Inflammatory macrophage treated with lipopolysaccharide for 1 hour (primary cell): ENCODE measurements around the gene ATXN7.
A peak's percentile ranks its signal among the peaks of the same experiment; 100 is the strongest.

ENCODE experiments used
- DNase-seq, 2 donors: peaks; one replicate each; pipeline ENCODE4 v3.0.0-alpha.2; 2020 to 2022

The ATXN7 gene

GRCh38 chr3:63964681-63965485, 101.2 kb downstream of the ATXN7 start:
- DNase-seq, result peak; percentile 45 to 79

GRCh38 chr3:63966007-63966406, 102.3 kb downstream of the ATXN7 start:
- DNase-seq, result no peak

DNA sequence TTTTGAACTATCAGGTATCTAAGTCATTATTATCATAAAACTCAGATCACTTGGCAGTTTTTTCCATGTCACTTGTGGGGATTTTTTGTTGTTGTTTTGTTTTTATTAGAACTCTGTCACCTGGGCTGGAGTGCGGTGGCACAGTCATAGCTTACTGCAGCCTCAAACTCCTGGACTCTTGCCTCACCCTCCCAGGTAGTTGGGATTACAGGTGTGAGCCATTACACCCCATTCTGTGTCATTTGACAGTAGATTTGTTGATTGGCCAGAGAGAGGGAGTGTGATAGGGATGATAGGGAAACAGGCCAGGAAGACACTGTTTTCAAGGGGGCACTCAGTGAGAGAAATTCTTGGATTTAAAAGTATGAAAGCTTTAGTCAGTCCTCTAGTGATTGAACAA, 103.2 kb downstream of the ATXN7 start:
- no peak for DNase-seq

DNA sequence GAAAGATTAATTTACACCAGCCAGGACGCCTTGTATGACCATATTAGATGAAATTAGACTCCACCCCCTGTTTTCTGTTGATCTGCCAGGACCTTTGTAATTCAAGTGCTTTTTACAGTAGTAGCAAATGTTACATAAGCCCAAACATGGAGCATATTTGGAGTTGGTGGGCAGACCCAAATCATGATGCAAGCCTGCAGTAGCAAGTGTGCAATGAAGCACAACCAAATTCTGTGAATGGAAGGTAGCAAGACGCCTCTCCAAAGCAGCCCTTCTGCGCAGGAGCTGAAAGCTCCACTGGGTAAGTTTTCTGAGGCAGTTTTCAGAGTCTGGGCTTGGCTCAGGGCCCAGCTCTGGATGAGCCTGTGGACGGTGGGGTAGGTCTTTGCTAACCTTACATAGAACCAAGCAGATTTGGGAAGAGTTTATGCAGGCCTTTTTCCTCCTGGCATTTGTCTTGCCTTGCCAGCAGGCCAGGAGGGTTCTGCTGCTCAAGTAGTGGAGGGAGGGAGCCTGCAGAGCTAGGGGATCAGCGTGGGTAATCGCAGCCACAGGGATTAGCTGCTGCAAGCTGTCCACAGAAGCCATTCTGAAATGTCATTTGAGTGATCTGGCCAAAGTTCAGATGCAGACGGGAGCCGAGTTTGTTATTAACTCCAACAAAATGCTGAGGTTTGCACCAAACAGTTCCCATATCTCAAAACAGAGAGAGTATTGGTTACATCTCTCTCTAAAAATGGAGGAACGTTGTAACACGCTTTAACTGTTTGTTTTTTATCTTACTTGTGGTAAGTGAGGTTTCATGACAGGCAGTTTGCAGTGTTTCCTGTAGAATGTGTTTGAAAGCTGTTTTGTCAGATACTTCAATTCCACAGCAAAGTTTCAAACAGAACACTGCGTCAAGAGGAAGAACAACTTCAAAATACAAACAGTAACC, 104.3 kb downstream of the ATXN7 start:
- no peak for DNase-seq

DNA sequence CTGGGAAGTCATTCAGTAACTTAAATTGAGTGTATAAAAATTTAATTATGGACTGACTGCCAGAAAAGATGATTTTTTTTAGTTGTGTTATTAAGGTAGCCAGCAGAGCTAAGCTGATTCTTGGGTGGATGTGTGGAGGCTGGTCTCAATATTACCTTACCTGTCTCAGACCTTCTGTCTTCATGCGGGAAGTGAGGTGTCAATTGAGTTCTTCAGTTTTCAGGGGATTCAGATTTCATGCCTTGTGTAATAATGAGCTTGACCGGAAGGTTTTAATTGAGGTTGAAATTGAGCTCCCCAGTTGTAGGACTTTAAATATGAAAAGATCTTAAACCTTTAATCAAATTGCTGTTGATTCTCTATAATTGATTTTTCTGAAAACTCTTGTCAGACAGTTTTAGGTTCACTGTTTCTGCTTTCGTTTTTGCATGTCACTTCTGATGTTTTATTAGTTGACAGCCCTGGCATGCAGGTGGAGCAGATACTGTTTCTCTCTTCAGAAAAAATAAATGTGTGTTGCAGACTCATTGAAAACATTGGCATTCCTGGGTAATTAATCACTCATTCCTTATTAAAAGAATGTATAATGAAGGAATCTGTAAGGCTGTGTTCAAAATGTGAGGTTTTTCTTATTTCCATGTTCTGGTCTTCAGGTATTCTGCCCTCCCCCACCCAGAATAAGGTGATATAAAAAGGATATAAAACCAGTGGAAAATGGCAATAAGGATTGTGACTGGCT, 105.1 kb downstream of the ATXN7 start:
- no peak for DNase-seq

- DNase-seq, result no peak
Measured at GRCh38 chr3:63969876-63970275, 106.2 kb downstream of the ATXN7 start.

- DNase-seq, result peak; percentile 49 to 63
Measured at GRCh38 chr3:63970631-63971475, 107.2 kb downstream of the ATXN7 start.

GRCh38 chr3:63972196-63972595, 108.5 kb downstream of the ATXN7 start:
- DNase-seq, result no peak

DNA sequence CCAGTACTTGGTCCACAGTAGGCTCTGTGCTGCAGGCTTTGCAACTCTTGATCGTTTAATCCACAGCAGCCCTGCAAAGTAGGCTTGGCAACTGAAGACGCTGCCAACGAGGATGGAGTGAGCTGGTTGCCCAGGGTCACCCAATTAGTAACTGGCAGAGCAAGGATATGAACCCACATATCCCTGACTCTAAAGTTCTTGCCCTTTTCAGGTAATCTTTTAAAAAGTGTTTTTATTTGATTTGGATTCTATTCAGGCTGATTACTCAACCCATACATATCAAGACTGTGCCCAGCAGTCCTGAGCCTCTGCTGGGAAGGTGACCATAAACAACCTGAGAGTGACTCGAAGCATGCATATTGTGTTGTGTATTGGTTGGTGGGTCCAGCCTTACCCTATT, 109.3 kb downstream of the ATXN7 start:
- no peak for DNase-seq

GRCh38 chr3:63973406-63973805, 109.7 kb downstream of the ATXN7 start:
- DNase-seq, result no peak

DNA sequence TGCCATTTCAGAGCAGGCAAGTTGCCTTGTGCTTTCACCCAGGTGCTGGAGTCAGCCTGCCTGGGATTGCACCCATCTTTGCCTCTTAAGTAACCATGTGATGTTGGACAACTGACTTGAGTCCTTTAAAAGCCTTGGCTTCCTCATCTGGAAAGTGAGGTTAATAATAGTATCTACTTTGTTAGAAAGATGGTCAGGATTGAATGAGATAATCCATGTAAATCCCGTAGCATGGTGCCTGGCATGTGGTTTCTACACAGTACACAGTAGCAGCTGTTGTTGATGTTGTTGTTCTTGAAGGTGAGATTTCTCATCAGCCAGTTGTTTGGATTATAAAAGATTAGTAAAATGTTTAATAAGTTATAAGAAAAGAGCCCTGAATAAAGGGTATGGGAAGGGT, 110.8 kb downstream of the ATXN7 start:
- DNase-seq, result no peak

- no peak for DNase-seq
Measured at GRCh38 chr3:63975723-63976122, 112.1 kb downstream of the ATXN7 start.

DNA sequence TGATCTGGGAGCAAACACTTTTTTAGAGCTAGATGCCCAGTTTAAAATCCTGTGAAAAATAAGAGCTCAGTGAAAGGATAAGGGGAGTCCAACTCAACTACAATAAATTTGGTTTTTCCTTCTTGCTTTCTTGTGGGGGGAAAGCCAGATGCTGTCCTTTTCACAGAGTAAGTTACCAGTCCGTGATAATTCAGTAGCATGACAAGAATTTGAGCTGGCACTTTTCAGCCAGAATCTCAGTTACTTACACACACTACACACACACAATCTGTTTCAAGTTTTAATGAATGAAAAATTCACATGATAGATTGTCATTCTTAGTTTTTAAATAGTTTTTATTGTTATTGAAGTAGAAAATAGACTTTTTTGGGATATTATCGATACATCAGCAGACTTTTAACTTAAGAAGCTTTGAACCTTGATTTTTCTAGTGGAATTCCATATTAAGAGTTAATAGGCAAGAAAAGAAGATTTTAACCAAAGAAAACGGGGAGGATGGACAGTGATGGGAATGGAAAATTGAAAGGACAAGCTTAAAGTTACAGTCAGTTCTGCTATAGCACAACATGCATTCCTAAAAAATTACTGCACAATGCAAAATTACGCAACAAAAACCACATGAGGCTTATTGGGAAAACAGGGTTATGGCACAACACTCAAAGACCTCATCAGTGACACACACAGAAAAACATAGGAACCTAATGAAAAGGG, 112.6 kb downstream of the ATXN7 start:
- peak; percentile 91 to 96 for DNase-seq

DNA sequence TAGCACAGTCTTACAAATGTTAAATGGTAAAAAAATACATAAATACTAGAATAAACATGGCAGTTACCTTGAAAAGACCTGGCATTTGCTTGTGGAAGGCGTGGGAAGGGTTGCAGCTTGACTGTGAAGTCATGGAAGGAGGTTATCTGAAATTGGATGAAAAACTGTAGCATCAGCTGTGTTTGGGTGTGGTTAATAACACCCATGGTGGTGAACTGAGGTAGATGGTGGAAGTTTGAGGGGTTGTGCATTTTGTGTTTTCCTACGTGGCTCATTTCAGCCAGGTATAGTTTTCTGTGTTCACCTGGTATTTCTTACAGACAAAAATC, 113.2 kb downstream of the ATXN7 start:
- no peak for DNase-seq

- no peak for DNase-seq
Measured at GRCh38 chr3:63977893-63978292, 114.2 kb downstream of the ATXN7 start.

DNA sequence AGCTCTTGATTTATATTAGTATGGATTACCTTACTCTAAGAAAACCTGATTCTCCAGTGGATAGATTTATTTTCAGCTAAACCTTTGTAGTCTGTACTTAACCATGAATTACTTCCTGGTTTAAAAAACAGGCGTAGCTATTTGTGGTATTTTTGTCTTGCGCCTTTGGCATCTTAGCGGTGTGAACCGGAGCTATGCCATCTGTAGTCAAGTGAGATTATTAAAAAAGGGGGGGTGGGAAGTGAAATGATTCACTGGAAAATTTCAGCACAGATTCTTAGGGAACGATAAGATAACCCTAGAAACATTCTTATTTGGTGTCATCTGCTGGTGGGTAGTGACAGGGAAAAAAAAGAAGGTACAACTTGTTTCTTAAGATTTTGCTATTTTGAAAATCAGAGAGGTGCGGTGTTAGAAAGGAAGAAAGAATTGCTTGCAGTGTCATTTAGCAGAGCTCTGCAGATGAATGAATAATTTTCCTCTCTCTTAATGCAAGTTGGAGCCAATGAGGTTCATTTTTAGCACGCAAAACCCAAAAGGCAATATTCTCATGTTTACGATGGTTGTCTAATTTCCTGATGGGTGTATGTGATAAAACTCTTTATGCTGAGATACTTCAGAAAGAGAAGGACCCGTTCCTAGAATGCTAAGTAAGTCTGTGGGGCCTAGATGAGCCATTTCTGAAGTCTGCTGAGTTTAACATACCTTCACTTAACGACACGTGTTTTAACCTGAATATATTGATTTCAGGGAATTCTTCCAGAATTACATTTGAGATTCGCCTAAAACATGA, 115.6 kb downstream of the ATXN7 start:
- peak; percentile 37 to 42 for DNase-seq

GRCh38 chr3:63980019-63980418, 116.4 kb downstream of the ATXN7 start:
- DNase-seq, result no peak

- DNase-seq, result no peak
Measured at GRCh38 chr3:63980830-63981498, 117.3 kb downstream of the ATXN7 start.

GRCh38 chr3:63981980-63982379, 118.3 kb downstream of the ATXN7 start:
- DNase-seq, result no peak

- no peak for DNase-seq
Measured at GRCh38 chr3:63984391-63984790, 120.7 kb downstream of the ATXN7 start.
